ENCODE measurements around the gene PKNOX2. TPM values are rescaled to one million over a fixed set of nuclear protein-coding genes. Genes with fewer than 3 reads are reported as not detected.

PKNOX2 gene
- total and polyA plus RNA-seq, 2 of the 8 experiments (the other 6 are each of a cell fraction or from before 2014, with no cell fraction given): 2.0 TPM

DNA sequence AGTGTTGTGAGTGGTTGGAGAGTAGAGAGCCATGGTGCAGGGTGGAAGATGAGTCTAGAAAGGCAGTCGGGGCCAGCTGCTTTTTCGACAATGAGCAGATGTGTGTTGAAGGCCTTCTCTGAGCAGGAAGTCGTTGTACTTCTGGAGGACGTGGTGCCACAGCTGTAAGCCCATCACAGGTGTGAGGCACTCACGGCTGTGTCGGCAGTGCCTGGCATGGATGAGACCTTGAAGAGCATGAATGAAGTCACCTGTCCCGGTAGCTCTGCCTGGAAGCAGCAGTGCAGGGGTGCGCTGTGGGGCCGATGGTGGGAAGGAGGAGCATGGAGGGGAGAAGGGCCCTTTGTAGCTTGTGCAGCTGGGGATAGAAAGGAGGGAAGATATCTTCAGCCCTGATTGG, 165.2 kb downstream of the PKNOX2 start (continued):
- TF ChIP-seq, protein P1, sequence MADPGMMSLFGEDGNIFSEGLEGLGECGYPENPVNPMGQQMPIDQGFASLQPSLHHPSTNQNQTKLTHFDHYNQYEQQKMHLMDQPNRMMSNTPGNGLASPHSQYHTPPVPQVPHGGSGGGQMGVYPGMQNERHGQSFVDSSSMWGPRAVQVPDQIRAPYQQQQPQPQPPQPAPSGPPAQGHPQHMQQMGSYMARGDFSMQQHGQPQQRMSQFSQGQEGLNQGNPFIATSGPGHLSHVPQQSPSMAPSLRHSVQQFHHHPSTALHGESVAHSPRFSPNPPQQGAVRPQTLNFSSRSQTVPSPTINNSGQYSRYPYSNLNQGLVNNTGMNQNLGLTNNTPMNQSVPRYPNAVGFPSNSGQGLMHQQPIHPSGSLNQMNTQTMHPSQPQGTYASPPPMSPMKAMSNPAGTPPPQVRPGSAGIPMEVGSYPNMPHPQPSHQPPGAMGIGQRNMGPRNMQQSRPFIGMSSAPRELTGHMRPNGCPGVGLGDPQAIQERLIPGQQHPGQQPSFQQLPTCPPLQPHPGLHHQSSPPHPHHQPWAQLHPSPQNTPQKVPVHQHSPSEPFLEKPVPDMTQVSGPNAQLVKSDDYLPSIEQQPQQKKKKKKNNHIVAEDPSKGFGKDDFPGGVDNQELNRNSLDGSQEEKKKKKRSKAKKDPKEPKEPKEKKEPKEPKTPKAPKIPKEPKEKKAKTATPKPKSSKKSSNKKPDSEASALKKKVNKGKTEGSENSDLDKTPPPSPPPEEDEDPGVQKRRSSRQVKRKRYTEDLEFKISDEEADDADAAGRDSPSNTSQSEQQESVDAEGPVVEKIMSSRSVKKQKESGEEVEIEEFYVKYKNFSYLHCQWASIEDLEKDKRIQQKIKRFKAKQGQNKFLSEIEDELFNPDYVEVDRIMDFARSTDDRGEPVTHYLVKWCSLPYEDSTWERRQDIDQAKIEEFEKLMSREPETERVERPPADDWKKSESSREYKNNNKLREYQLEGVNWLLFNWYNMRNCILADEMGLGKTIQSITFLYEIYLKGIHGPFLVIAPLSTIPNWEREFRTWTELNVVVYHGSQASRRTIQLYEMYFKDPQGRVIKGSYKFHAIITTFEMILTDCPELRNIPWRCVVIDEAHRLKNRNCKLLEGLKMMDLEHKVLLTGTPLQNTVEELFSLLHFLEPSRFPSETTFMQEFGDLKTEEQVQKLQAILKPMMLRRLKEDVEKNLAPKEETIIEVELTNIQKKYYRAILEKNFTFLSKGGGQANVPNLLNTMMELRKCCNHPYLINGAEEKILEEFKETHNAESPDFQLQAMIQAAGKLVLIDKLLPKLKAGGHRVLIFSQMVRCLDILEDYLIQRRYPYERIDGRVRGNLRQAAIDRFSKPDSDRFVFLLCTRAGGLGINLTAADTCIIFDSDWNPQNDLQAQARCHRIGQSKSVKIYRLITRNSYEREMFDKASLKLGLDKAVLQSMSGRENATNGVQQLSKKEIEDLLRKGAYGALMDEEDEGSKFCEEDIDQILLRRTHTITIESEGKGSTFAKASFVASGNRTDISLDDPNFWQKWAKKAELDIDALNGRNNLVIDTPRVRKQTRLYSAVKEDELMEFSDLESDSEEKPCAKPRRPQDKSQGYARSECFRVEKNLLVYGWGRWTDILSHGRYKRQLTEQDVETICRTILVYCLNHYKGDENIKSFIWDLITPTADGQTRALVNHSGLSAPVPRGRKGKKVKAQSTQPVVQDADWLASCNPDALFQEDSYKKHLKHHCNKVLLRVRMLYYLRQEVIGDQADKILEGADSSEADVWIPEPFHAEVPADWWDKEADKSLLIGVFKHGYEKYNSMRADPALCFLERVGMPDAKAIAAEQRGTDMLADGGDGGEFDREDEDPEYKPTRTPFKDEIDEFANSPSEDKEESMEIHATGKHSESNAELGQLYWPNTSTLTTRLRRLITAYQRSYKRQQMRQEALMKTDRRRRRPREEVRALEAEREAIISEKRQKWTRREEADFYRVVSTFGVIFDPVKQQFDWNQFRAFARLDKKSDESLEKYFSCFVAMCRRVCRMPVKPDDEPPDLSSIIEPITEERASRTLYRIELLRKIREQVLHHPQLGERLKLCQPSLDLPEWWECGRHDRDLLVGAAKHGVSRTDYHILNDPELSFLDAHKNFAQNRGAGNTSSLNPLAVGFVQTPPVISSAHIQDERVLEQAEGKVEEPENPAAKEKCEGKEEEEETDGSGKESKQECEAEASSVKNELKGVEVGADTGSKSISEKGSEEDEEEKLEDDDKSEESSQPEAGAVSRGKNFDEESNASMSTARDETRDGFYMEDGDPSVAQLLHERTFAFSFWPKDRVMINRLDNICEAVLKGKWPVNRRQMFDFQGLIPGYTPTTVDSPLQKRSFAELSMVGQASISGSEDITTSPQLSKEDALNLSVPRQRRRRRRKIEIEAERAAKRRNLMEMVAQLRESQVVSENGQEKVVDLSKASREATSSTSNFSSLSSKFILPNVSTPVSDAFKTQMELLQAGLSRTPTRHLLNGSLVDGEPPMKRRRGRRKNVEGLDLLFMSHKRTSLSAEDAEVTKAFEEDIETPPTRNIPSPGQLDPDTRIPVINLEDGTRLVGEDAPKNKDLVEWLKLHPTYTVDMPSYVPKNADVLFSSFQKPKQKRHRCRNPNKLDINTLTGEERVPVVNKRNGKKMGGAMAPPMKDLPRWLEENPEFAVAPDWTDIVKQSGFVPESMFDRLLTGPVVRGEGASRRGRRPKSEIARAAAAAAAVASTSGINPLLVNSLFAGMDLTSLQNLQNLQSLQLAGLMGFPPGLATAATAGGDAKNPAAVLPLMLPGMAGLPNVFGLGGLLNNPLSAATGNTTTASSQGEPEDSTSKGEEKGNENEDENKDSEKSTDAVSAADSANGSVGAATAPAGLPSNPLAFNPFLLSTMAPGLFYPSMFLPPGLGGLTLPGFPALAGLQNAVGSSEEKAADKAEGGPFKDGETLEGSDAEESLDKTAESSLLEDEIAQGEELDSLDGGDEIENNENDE (IDR thresholded peaks at IDR 0.05; ENCODE audit: insufficient replicate concordance, low read length): no peak
- TF ChIP-seq RXRA (IDR thresholded peaks at IDR 0.05; ENCODE audit: insufficient read depth, low read depth, low read length) (no peak), HDAC6 (IDR thresholded peaks at IDR 0.05; ENCODE audit: low read depth, low read length) (no peak)

All from H1 (cell line).